LoVo (cell line): Measurements from ENCODE around the gene PDCL2.
"Not testable (repeated sequence)": the region's sequence is repeated elsewhere in the genome, so short reads cannot be mapped to it uniquely, and the experiment has no call there.

Source experiments
- DNase-seq: peaks from one replicate; pipeline ENCODE4 v3.0.0-alpha.2; 2016; ENCODE audit warnings: low spot score

The PDCL2 gene

GRCh38 chr4:55588160-55588559 is 3.9 kb downstream of the PDCL2 start:
- no peak for DNase-seq

- DNase-seq: not testable (repeated sequence)
Measured at GRCh38 chr4:55582773-55583172, 9.3 kb downstream of the PDCL2 start.

- DNase-seq: no peak
Measured at GRCh38 chr4:55578341-55579010, 13.6 kb downstream of the PDCL2 start.

GRCh38 chr4:55575513-55575912 is 16.5 kb downstream of the PDCL2 start:
- no peak for DNase-seq

GRCh38 chr4:55574252-55574651 is 17.8 kb downstream of the PDCL2 start:
- no peak for DNase-seq

GRCh38 chr4:55571806-55572205 is 20.2 kb downstream of the PDCL2 start:
- no peak for DNase-seq

- DNase-seq: no peak
Measured at GRCh38 chr4:55568905-55569504, 23.0 kb downstream of the PDCL2 start.

GRCh38 chr4:55561889-55562288 is 30.2 kb downstream of the PDCL2 start:
- DNase-seq: no peak

GRCh38 chr4:55560096-55560495 is 31.9 kb downstream of the PDCL2 start:
- no peak for DNase-seq

GRCh38 chr4:55554453-55555030 is 37.5 kb downstream of the PDCL2 start:
- no peak for DNase-seq

GRCh38 chr4:55553441-55554201 is 38.4 kb downstream of the PDCL2 start:
- peak; percentile 64 for DNase-seq

- DNase-seq: not testable (repeated sequence)
Measured at GRCh38 chr4:55551964-55552363, 40.1 kb downstream of the PDCL2 start.

GRCh38 chr4:55549888-55550287 is 42.2 kb downstream of the PDCL2 start:
- peak; percentile 93 for DNase-seq

- no peak for DNase-seq
Measured at GRCh38 chr4:55547918-55548317, 44.1 kb downstream of the PDCL2 start.

GRCh38 chr4:55547466-55547770 is 44.6 kb downstream of the PDCL2 start:
- no peak for DNase-seq

- DNase-seq: peak; percentile 85
Measured at GRCh38 chr4:55546756-55547465, 45.1 kb downstream of the PDCL2 start, which contains the start of gene CLOCK. Gene CLOCK, minus strand, starts transcription at chr4:55546909. Its CDS starts 64,124 bp downstream, at chr4:55482785.

- DNase-seq: no peak
Measured at GRCh38 chr4:55546506-55546755, 45.6 kb downstream of the PDCL2 start.

- DNase-seq: peak; percentile 58
Measured at GRCh38 chr4:55545641-55546505, 46.2 kb downstream of the PDCL2 start.

- peak; percentile 38 for DNase-seq
Measured at GRCh38 chr4:55545151-55545550, 46.9 kb downstream of the PDCL2 start.

GRCh38 chr4:55543858-55544257 is 48.2 kb downstream of the PDCL2 start:
- no peak for DNase-seq

GRCh38 chr4:55540271-55540670 is 51.8 kb downstream of the PDCL2 start:
- no peak for DNase-seq

- DNase-seq: no peak
Measured at GRCh38 chr4:55539658-55540057, 52.4 kb downstream of the PDCL2 start.
